KG1 (cell line): ENCODE data around the gene WLS.

Experiments
- DNase-seq: peaks from one replicate; lab custom pipeline; 2025; lab: John Stamatoyannopoulos, UW

WLS gene

DNA sequence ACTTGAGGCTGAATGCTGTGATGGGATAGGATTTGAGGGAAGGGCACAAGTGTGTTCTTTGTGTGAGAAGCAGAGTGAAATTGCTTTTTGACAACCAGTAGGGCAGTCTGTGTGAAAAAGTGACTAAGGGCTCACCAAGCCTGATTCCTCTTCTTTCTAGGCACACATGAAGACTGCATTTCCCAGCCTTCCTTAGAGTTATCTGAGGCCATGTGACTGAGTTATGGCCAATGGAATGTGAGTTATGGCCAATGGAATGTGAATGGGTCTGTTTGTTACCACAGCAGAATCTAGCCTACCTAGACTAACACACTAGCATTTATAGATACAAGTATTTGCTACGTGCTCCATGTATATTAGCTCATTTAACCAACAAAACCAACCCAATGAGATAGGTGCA, 146.6 kb downstream of the WLS start:
- DNase-seq = no peak

DNA sequence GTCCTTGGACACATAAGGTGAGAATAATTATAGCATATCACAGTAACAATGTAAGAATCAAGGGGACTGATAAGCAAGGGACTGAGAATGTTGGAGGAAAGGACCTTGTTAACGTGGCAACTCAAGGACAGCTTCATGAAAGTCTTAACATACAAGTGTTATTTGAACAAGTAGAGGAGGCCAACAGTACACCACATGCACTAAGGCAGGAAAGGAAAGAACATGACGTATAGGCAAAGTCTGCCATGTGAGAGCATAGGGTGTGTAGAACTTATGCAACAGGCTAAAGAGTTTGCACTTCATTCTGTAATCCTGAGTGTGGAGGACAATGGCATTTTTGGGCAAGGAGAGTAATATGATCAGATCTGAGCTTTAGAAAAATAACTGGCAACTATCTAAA, 148.6 kb downstream of the WLS start:
- DNase-seq = no peak

DNA sequence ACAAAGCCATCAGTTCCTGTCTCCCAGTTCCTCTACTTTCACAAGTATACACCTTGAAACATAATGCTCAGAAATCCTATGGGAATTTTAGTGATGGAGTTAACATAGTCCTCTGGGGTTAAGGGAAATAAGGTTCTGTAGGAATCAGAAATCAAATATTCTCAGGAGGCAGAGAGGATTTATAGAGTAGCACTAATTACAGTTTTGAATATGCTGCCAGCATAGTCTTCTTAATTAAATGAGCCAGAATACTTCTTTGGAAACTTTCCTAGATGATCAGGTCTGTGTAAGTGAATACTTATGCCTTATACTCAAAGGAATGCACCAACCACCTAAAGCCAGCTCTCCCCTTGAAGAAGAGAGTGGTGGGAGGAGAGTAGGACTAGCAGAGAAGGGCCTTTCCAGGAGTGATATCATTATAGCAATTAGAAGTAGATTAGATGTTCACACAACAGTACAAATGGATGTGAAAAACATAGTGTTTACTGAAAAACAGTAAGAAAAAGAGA, 150.5 kb downstream of the WLS start:
- DNase-seq = no peak

DNA sequence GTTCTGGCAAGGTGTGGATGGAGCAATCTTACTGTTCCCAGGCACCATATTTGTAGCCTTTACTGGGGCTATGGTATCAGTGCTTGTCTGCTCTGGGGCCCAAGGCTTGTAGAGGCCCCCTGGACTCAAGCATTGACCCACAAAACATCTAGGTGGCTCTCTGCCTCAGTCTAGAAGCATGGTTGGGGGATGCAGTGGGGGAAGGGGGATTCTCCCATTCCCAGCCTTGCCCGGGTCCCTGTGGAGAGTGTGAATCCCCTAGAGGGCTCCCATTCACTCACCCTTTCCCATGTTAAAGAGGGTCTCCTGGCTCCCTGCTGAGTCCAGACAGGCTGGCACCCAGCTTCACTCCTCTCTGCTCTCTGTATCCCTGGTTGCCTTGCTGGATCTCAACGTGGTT, 153.7 kb downstream of the WLS start:
- DNase-seq = no peak
